ENCODE results near the gene CXCL6. TPM values are rescaled to one million over a fixed set of nuclear protein-coding genes. Genes with fewer than 3 reads are reported as not detected.

The CXCL6 gene
- total and polyA plus RNA-seq, 2 experiments from 2014 or later = 4.4 to 6.0 TPM

DNA sequence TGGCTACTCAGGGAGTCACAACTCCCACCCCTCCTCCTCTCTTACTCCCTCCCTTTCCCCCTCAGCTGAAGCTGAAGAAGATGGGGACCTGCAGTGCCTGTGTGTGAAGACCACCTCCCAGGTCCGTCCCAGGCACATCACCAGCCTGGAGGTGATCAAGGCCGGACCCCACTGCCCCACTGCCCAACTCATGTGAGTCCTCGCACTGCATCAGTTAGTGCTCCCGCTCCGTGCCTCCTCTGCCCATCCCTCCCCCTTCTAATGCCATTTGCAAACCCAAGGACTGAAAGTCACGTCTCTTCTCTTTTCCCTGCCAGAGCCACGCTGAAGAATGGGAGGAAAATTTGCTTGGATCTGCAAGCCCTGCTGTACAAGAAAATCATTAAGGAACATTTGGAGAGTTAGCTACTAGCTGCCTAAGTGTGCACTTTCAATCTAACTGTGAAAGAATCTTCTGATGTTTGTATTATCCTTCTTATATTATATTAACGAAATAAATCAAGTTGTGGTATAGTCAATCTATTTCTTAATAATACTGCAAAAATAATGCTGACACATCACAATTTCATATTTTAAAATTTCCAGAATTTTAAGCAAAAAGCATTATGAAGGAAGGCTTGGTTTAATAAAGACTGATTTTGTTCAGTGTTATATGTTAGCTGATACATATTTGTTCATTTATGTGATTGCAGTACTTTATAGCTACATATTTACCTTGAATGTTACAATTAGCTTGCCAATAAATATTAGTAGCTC, 17.4 kb downstream of the CXCL6 start:
- no peak for DNase-seq (ENCODE audit: low spot score)
- no peaks in the 10 kb centered on the region for H3K4me1 ChIP-seq (ENCODE audit: insufficient read depth)
- peaks cover 27% of the 10 kb centered on the region for H3K27me3 ChIP-seq
- no peaks in the 10 kb centered on the region for H3K9me2 ChIP-seq (replicated peaks; ENCODE audit: insufficient read depth)
- H3K9me3 ChIP-seq (ENCODE audit: low read depth) = no peaks in the 10 kb centered on the region
- no peaks in the 10 kb centered on the region for H4K20me1 ChIP-seq (ENCODE audit: insufficient read depth, poor library complexity, severe bottlenecking)
- H3K4me3 ChIP-seq = no peak overlapping the region
- TF ChIP-seq, protein P1, sequence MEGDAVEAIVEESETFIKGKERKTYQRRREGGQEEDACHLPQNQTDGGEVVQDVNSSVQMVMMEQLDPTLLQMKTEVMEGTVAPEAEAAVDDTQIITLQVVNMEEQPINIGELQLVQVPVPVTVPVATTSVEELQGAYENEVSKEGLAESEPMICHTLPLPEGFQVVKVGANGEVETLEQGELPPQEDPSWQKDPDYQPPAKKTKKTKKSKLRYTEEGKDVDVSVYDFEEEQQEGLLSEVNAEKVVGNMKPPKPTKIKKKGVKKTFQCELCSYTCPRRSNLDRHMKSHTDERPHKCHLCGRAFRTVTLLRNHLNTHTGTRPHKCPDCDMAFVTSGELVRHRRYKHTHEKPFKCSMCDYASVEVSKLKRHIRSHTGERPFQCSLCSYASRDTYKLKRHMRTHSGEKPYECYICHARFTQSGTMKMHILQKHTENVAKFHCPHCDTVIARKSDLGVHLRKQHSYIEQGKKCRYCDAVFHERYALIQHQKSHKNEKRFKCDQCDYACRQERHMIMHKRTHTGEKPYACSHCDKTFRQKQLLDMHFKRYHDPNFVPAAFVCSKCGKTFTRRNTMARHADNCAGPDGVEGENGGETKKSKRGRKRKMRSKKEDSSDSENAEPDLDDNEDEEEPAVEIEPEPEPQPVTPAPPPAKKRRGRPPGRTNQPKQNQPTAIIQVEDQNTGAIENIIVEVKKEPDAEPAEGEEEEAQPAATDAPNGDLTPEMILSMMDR (IDR thresholded peaks at IDR 0.05; ENCODE audit: poor library complexity) = no peak
- TF ChIP-seq EZH2phosphoT487 (IDR thresholded peaks at IDR 0.05; ENCODE audit: low read depth, severe bottlenecking, unreplicated experiment) = no peak
- no peak for TF ChIP-seq EZH2 (IDR thresholded peaks at IDR 0.05; ENCODE audit: borderline replicate concordance)
- WGBS (ENCODE audit: low lambda C conversion rate, missing lambda C conversion rate) = 52% methylated on average over 7 of the region's 8 CpGs
- no peak overlapping the region for H3K27ac ChIP-seq
- H3K36me3 ChIP-seq (replicated peaks; ENCODE audit: insufficient read depth, low read depth) = no peaks in the 10 kb centered on the region
- no peaks in the 10 kb centered on the region for H3K79me2 ChIP-seq
- H3K4me2 ChIP-seq = peak overlapping the region; percentile 72
- H2AFZ ChIP-seq = no peak overlapping the region

DNA sequence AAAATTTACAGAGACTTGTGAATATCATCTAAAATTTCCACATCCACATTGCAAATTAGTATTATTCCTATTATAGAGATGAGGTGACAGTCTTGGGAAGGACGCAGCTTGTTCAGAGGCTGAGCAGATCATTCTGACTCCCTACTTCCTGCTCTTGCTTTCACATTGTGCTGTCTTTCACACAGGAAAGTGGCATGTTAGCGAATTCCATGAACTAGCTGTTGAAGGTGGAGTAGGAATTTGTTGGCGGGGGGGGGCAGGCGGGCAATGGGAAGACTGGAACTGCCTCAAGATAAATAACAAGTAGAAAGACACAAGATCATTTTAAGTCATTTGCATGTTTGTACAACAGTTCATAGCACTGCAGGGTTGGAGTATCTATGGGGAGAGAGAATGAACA, 18.9 kb downstream of the CXCL6 start:
- no peak overlapping the region for H3K27ac ChIP-seq
- no peaks in the 10 kb centered on the region for H3K4me1 ChIP-seq (ENCODE audit: insufficient read depth)
- TF ChIP-seq, protein P1 (IDR thresholded peaks at IDR 0.05; ENCODE audit: poor library complexity) = no peak
- no peak for TF ChIP-seq EZH2 (IDR thresholded peaks at IDR 0.05; ENCODE audit: borderline replicate concordance)
- no peak for TF ChIP-seq EZH2phosphoT487 (IDR thresholded peaks at IDR 0.05; ENCODE audit: low read depth, severe bottlenecking, unreplicated experiment)
- no peaks in the 10 kb centered on the region for H3K9me3 ChIP-seq (ENCODE audit: low read depth)
- H3K79me2 ChIP-seq = no peaks in the 10 kb centered on the region
- H2AFZ ChIP-seq = no peak overlapping the region
- no peaks in the 10 kb centered on the region for H4K20me1 ChIP-seq (ENCODE audit: insufficient read depth, poor library complexity, severe bottlenecking)
- H3K9me2 ChIP-seq (replicated peaks; ENCODE audit: insufficient read depth) = no peaks in the 10 kb centered on the region
- H3K36me3 ChIP-seq (replicated peaks; ENCODE audit: insufficient read depth, low read depth) = no peaks in the 10 kb centered on the region
- peaks cover 27% of the 10 kb centered on the region for H3K27me3 ChIP-seq
- no peak overlapping the region for H3K4me2 ChIP-seq
- no peak overlapping the region for H3K4me3 ChIP-seq
- 83% methylated on average over 4 of the region's 4 CpGs for WGBS (ENCODE audit: low lambda C conversion rate, missing lambda C conversion rate)
- DNase-seq (ENCODE audit: low spot score) = no peak

DNA sequence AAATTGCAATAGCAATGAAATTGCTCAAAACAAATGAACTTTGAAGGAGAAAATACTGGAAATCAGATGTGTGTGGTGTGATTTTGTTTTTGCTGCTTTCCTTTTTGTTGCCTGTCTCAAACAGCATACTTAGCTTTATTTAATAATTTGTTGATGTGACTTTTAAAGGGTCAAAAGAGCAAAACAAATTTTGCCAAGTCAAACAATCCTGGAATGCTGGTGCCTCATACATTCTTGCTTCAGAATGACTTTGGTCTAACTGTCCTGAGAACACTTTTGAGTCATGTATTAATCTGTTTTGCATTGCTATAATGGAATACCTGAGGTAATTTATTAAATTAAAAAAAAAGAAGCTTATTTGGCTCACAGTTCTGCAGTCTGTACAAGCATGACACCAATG, 20.0 kb downstream of the CXCL6 start:
- no peak overlapping the region for H2AFZ ChIP-seq
- H3K9me3 ChIP-seq (ENCODE audit: low read depth) = no peaks in the 10 kb centered on the region
- no peaks in the 10 kb centered on the region for H4K20me1 ChIP-seq (ENCODE audit: insufficient read depth, poor library complexity, severe bottlenecking)
- H3K27ac ChIP-seq = no peak overlapping the region
- peaks cover 27% of the 10 kb centered on the region for H3K27me3 ChIP-seq
- DNase-seq (ENCODE audit: low spot score) = no peak
- no peaks in the 10 kb centered on the region for H3K79me2 ChIP-seq
- H3K4me2 ChIP-seq = no peak overlapping the region
- no peaks in the 10 kb centered on the region for H3K36me3 ChIP-seq (replicated peaks; ENCODE audit: insufficient read depth, low read depth)
- no peak overlapping the region for H3K4me3 ChIP-seq
- TF ChIP-seq EZH2phosphoT487 (IDR thresholded peaks at IDR 0.05; ENCODE audit: low read depth, severe bottlenecking, unreplicated experiment) = no peak
- TF ChIP-seq EZH2 (IDR thresholded peaks at IDR 0.05; ENCODE audit: borderline replicate concordance) = no peak
- TF ChIP-seq, protein P1 (IDR thresholded peaks at IDR 0.05; ENCODE audit: poor library complexity) = no peak
- no peaks in the 10 kb centered on the region for H3K9me2 ChIP-seq (replicated peaks; ENCODE audit: insufficient read depth)
- no peaks in the 10 kb centered on the region for H3K4me1 ChIP-seq (ENCODE audit: insufficient read depth)

Measured in hepatocyte (in vitro differentiated cells).